ENCODE data around the gene ACSF3. TPM values are rescaled to one million over a fixed set of nuclear protein-coding genes. Genes with fewer than 3 reads are reported as not detected.

Gene ACSF3
- total RNA-seq, 2 experiments from 2014 or later: 44.7 to 49.5 TPM

DNA sequence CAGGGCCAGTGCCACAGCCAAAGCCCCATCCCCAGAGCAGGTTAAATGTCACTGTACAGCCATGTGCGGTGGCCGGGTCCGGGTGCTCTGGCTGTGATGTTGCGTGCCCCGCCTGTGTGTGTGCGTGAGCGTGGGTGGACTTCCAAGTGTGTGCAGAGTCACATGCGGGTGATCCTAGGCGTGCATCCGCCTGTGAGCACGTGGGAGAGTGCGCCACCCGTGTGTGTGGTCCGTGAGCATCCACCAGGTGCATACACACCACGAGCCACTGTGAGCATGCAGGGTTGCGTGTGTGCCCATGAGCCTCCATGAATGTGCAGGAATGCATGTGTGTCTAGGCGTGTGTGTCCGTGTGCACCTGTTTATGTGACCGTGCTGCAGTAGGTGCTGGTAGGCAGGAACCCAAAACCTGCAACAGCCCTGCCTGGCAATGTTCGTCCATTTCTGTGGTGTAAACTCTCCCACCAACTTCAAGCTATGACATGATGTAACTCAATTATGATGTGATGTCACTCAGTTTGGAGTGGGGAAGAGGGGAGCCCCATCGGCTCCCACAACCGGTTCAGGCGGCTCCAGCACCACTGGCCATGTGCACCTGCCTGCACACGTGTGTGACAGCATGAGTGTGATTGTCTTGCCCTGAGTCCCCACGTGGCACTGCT lies 37.6 kb upstream of the ACSF3 start:
- Mint-ChIP-seq H3K4me3 (no peak overlapping the region), H3K4me1 (ENCODE audit: low read depth) (no peaks in the 10 kb centered on the region), H3K9me3 (no peaks in the 10 kb centered on the region), H3K27me3 (no peaks in the 10 kb centered on the region), H3K36me3 (ENCODE audit: low read depth) (no peaks in the 10 kb centered on the region), H3K27ac (no peak overlapping the region)
- Histone ChIP-seq H3K27ac (ENCODE audit: low read depth in 1 of 2, low read length in 2 of 2) (no peak overlapping the region), H3K9me3 (ENCODE audit: control insufficient read depth in 1 of 2, insufficient read depth in 1 of 2, low read length in 2 of 2) (peaks cover 0 to 7% of the 10 kb centered on the region in 2 experiments), H3K27me3 (ENCODE audit: control insufficient read depth in 1 of 2, insufficient read depth in 2 of 2, low read length in 2 of 2) (no peaks in the 10 kb centered on the region), H3K4me3 (ENCODE audit: low read length) (no peak overlapping the region), H3K36me3 (ENCODE audit: insufficient read depth, low read length) (no peaks in the 10 kb centered on the region), H3K4me1 (ENCODE audit: insufficient read depth, low read length) (peaks cover 16% of the 10 kb centered on the region)
- intact Hi-C loops (cut with DNase I, micrococcal nuclease): no loop called here
- TF ChIP-seq, protein P1, sequence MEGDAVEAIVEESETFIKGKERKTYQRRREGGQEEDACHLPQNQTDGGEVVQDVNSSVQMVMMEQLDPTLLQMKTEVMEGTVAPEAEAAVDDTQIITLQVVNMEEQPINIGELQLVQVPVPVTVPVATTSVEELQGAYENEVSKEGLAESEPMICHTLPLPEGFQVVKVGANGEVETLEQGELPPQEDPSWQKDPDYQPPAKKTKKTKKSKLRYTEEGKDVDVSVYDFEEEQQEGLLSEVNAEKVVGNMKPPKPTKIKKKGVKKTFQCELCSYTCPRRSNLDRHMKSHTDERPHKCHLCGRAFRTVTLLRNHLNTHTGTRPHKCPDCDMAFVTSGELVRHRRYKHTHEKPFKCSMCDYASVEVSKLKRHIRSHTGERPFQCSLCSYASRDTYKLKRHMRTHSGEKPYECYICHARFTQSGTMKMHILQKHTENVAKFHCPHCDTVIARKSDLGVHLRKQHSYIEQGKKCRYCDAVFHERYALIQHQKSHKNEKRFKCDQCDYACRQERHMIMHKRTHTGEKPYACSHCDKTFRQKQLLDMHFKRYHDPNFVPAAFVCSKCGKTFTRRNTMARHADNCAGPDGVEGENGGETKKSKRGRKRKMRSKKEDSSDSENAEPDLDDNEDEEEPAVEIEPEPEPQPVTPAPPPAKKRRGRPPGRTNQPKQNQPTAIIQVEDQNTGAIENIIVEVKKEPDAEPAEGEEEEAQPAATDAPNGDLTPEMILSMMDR (IDR thresholded peaks at IDR 0.05): no peak
- ATAC-seq (ENCODE audit: poor library complexity) (no peak), DNase-seq (no peak)
- ChIA-PET POLR2A (no interaction called here), CTCF (no interaction called here)

DNA sequence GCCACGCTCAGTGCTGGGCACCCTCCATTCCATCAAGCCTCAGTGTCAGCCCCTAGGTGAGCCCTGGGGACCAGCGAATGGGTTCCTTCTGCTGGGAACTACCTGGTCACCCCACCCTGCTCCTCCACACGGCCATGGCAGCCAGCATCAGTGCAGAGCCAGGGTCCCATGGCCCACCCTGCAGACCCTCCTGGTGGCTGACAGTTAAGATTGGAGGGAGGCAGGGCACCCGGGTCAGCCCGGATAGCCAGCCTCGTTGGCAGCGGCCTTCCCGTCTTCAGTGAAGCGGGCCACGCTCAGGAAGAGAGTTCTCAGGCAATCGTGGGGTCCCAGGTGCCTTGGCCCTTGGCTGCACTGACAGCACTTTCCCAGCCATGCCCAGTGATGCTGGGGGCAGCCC lies 37.1 kb upstream of the ACSF3 start:
- Histone ChIP-seq H3K4me3 (ENCODE audit: low read length) (no peak overlapping the region), H3K4me1 (ENCODE audit: insufficient read depth, low read length) (peaks cover 13% of the 10 kb centered on the region), H3K27me3 (ENCODE audit: control insufficient read depth in 1 of 2, insufficient read depth in 2 of 2, low read length in 2 of 2) (no peaks in the 10 kb centered on the region), H3K9me3 (ENCODE audit: control insufficient read depth in 1 of 2, insufficient read depth in 1 of 2, low read length in 2 of 2) (peaks cover 0 to 7% of the 10 kb centered on the region in 2 experiments), H3K36me3 (ENCODE audit: insufficient read depth, low read length) (no peaks in the 10 kb centered on the region), H3K27ac (ENCODE audit: low read depth in 1 of 2, low read length in 2 of 2) (no peak overlapping the region)
- Mint-ChIP-seq H3K27me3 (no peaks in the 10 kb centered on the region), H3K27ac (no peak overlapping the region), H3K9me3 (no peaks in the 10 kb centered on the region), H3K4me3 (no peak overlapping the region), H3K36me3 (ENCODE audit: low read depth) (no peaks in the 10 kb centered on the region), H3K4me1 (ENCODE audit: low read depth) (no peaks in the 10 kb centered on the region)
- TF ChIP-seq, protein P1 (IDR thresholded peaks at IDR 0.05): no peak
- ATAC-seq (ENCODE audit: poor library complexity): no peak
- intact Hi-C loops (cut with DNase I, micrococcal nuclease): no loop called here
- DNase-seq: no peak
- ChIA-PET POLR2A (no interaction called here), CTCF (no interaction called here)

DNA sequence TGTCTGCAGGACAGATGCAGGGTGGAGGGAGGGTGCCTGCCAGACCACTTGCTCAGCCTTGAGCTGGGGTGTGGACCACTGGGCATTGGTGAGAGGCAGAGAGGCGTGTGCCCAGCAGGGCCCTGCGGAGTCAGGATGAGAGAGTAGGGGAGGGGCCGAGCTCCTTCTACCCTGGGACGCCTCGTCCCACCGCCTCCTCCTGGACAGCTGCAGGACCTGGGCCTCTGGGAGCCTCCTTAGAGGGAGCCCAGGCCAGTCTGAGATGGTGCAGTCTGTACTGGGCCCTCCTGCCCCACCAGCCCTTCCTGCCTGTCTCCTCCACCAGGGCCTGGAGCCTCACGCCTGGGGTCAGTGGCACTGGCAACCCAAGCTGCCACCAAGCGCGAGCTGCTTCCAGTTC lies 35.9 kb upstream of the ACSF3 start:
- Histone ChIP-seq H3K9me3 (ENCODE audit: control insufficient read depth in 1 of 2, insufficient read depth in 1 of 2, low read length in 2 of 2) (peaks cover 0 to 7% of the 10 kb centered on the region in 2 experiments), H3K27ac (ENCODE audit: low read depth in 1 of 2, low read length in 2 of 2) (no peak overlapping the region), H3K27me3 (ENCODE audit: control insufficient read depth in 1 of 2, insufficient read depth in 2 of 2, low read length in 2 of 2) (no peaks in the 10 kb centered on the region), H3K4me1 (ENCODE audit: insufficient read depth, low read length) (peaks cover 6% of the 10 kb centered on the region), H3K4me3 (ENCODE audit: low read length) (no peak overlapping the region), H3K36me3 (ENCODE audit: insufficient read depth, low read length) (no peaks in the 10 kb centered on the region)
- Mint-ChIP-seq H3K9me3 (no peaks in the 10 kb centered on the region), H3K4me1 (ENCODE audit: low read depth) (no peaks in the 10 kb centered on the region), H3K27me3 (no peaks in the 10 kb centered on the region), H3K36me3 (ENCODE audit: low read depth) (no peaks in the 10 kb centered on the region), H3K4me3 (no peak overlapping the region), H3K27ac (no peak overlapping the region)
- CTCF ChIA-PET: no interaction called here
- ATAC-seq (ENCODE audit: poor library complexity): no peak
- no peak for DNase-seq
- intact Hi-C loops (cut with DNase I, micrococcal nuclease): no loop called here
- POLR2A ChIA-PET: no interaction called here
- TF ChIP-seq, protein P1 (IDR thresholded peaks at IDR 0.05): no peak

Measured in CD4-positive, alpha-beta T cell (primary cell).